AG04450 (cell line): ENCODE results near the gene INPPL1. TPM values are rescaled to one million over a fixed set of nuclear protein-coding genes. Genes with fewer than 3 reads are reported as not detected.

Experiments
- CTCF ChIA-PET: fragments of 300-600, 350-600 bp; formaldehyde crosslinking; extraction: SDS; loops from one replicate; lab custom pipeline; 2022; ENCODE audit warnings: antibody characterized with exemption, inconsistent platforms; lab: Charles Lee
- POLR2A ChIA-PET: fragments of 350-600 bp; formaldehyde crosslinking; extraction: SDS; loops from one replicate; lab custom pipeline; 2021; ENCODE audit warnings: antibody characterized with exemption, inconsistent platforms; lab: Yijun Ruan, JAX
- DNase-seq: peaks from one replicate; pipeline ENCODE4 v3.0.0-alpha.2; 2011; ENCODE audit warnings: low read depth, low spot score
- H3K27ac ChIP-seq: one replicate; pipeline ENCODE4 v1.5.1; 2012; ENCODE audit warnings: low read depth, low read length, control low read depth
- H3K27me3 ChIP-seq: one replicate; pipeline ENCODE4 v1.6.0; 2012; ENCODE audit warnings: low read length; ENCODE audit not compliant: control insufficient read depth, insufficient read depth
- H3K4me3 ChIP-seq: 2 replicates; pipeline ENCODE4 v1.5.1; 2011; ENCODE audit warnings: mild to moderate bottlenecking, low read depth, low read length, control low read depth
- H3K9me3 ChIP-seq: 2 replicates; pipeline ENCODE4 v1.5.1; 2012; ENCODE audit warnings: low read length; ENCODE audit not compliant: control insufficient read depth, insufficient read depth
- polyA plus RNA-seq: library from polyadenylated mRNA; depleted of rRNA; stranded (reverse); fragments of >200 nt; gene quantifications from 2 replicates; pipeline ENCODE4 v1.2.3, GENCODE V29; 2011
- TF ChIP-seq, protein P1 (sequence below): IDR thresholded peaks from 2 replicates; pipeline ENCODE4 v1.5.1; 2011; ENCODE audit warnings: low read depth, low read length, control low read depth, inconsistent platforms

INPPL1 gene
- polyA plus RNA-seq, 1 experiment = 79.8 TPM

DNA sequence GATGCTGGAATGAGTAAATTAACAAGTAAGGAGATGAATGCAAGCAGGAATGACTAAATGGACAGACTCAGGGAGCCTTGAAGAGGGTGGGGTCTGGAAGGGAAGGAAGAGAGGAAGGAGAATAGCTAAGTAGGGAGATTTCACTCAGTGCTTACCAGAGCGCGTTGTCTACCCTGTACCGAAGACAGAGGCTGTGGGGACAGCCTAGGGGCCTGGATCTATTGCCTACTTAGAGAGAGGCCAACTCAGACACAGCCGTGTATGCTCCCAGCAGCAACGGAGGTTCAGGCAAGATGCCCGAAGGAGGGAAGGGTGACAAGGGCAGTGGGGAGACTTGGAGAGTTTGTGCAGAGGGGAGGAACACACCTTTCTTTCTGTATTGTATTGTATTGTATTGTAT is 7.9 kb upstream of the INPPL1 start, which contains the start of gene FOLR2:
Gene FOLR2 (plus strand): TSS at position 157 of the 400 bp plus-strand sequence. CDS start 1,791 bp downstream, outside the sequence.
- no peak within 1 kb of the TSS for H3K4me3 ChIP-seq
- H3K27me3 ChIP-seq = peaks cover 30% of the 10 kb centered on the region
- TF ChIP-seq, protein P1, sequence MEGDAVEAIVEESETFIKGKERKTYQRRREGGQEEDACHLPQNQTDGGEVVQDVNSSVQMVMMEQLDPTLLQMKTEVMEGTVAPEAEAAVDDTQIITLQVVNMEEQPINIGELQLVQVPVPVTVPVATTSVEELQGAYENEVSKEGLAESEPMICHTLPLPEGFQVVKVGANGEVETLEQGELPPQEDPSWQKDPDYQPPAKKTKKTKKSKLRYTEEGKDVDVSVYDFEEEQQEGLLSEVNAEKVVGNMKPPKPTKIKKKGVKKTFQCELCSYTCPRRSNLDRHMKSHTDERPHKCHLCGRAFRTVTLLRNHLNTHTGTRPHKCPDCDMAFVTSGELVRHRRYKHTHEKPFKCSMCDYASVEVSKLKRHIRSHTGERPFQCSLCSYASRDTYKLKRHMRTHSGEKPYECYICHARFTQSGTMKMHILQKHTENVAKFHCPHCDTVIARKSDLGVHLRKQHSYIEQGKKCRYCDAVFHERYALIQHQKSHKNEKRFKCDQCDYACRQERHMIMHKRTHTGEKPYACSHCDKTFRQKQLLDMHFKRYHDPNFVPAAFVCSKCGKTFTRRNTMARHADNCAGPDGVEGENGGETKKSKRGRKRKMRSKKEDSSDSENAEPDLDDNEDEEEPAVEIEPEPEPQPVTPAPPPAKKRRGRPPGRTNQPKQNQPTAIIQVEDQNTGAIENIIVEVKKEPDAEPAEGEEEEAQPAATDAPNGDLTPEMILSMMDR = no peak
- POLR2A ChIA-PET = no interaction called here
- CTCF ChIA-PET = interaction anchor here (2.8 kb wide), 1 partner anchor 33 kb away, joined by 9 read pairs; no protein-coding TSS in a partner anchor
- H3K27ac ChIP-seq = no peak within 1 kb of the TSS
- no peaks in the 10 kb centered on the region for H3K9me3 ChIP-seq
- no peak for DNase-seq

DNA sequence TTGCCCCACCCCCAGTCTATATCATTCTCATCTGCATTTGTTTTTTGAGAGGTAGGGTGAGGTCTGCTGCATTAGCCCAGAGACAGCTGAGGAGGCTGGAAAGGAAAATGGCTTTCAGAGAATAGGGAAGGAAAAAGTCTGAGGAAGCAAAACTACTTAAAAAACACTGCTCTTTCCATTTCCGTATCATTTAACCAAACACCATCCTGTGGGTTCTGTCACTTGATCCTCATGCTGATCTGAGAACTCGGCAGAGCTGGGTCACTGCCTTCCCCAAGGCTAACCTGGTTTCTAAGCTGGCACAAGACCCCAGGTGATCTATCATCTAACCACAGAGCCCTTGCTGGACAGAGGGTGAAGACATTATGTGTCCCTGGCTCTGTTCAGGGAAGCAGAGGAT is 6.7 kb upstream of the INPPL1 start:
- no peak overlapping the region for H3K4me3 ChIP-seq
- ChIA-PET POLR2A (no interaction called here), CTCF (interaction anchor here (2.8 kb wide), 1 partner anchor 35 kb away, joined by 9 read pairs; no protein-coding TSS in a partner anchor)
- TF ChIP-seq, protein P1 = no peak
- peaks cover 27% of the 10 kb centered on the region for H3K27me3 ChIP-seq
- DNase-seq = no peak
- no peaks in the 10 kb centered on the region for H3K9me3 ChIP-seq
- no peak overlapping the region for H3K27ac ChIP-seq

DNA sequence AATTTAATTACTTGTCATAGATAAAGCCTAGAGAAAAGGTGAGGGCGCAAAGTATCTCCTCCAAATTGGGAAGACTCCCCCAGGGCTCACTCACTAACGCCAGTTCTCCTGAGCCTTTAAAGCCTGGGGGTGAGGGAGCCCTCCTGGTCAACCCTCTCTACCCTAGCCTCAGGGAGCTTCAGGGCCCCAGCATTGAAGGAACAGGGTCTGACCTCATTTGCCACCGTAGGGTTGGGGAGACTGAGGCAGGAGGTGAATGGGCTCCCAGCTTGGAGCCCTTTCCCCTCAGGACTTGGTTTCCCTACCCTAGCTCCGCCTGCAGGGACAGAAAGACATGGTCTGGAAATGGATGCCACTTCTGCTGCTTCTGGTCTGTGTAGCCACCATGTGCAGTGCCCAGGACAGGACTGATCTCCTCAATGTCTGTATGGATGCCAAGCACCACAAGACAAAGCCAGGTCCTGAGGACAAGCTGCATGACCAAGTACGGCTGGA is 6.3 kb upstream of the INPPL1 start:
- ChIA-PET POLR2A (no interaction called here), CTCF (interaction anchor here (2.8 kb wide), 1 partner anchor 35 kb away, joined by 9 read pairs; no protein-coding TSS in a partner anchor)
- H3K4me3 ChIP-seq = no peak overlapping the region
- H3K9me3 ChIP-seq = no peaks in the 10 kb centered on the region
- H3K27ac ChIP-seq = no peak overlapping the region
- DNase-seq = no peak
- peaks cover 27% of the 10 kb centered on the region for H3K27me3 ChIP-seq
- TF ChIP-seq, protein P1 = no peak

DNA sequence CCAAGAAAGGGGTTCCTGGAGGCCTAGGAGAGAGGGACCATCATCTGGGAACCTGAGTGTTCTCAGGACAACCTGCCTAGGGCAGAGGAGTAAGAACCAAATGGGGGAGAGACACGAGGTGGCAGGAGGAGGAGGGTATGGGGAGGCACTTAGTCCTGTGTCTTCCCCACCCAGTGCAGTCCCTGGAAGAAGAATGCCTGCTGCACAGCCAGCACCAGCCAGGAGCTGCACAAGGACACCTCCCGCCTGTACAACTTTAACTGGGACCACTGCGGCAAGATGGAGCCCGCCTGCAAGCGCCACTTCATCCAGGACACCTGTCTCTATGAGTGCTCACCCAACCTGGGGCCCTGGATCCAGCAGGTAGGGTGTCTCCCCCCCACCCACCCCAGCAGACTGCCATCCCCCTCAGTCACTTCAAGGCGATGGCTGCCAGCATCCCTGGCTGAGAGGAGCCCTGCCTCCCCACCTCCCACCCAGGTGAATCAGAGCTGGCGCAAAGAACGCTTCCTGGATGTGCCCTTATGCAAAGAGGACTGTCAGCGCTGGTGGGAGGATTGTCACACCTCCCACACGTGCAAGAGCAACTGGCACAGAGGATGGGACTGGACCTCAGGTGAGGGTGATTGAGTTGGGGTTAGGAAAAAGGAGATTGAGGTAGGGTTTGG is 3.7 kb upstream of the INPPL1 start:
- no peak overlapping the region for H3K4me3 ChIP-seq
- no peak overlapping the region for H3K27ac ChIP-seq
- ChIA-PET CTCF (no interaction called here), POLR2A (no interaction called here)
- no peaks in the 10 kb centered on the region for H3K9me3 ChIP-seq
- H3K27me3 ChIP-seq = peaks cover 23% of the 10 kb centered on the region
- DNase-seq = no peak
- TF ChIP-seq, protein P1 = no peak

DNA sequence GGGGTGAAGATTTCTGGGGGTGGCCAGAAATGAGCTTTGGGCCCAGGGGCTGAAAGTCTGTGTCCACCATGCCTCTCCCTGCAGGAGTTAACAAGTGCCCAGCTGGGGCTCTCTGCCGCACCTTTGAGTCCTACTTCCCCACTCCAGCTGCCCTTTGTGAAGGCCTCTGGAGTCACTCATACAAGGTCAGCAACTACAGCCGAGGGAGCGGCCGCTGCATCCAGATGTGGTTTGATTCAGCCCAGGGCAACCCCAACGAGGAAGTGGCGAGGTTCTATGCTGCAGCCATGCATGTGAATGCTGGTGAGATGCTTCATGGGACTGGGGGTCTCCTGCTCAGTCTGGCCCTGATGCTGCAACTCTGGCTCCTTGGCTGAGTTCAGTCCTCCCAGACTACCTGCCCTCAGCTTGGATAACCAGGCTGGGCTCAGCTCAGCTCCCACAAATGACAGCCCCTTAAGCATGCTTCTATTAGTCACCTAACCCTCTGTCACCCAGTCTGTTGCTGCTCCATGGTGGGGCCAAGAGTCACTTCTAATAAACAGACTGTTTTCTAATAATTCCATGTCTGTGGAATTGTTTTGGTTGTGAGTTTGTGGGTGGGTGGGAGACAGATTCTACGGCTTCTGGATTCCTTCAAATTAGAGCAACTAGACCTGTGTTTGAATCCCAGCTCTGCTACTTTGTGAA is 3.0 kb upstream of the INPPL1 start:
- no peak for DNase-seq
- Histone ChIP-seq H3K27me3 (peaks cover 18% of the 10 kb centered on the region), H3K27ac (no peak overlapping the region), H3K9me3 (no peaks in the 10 kb centered on the region), H3K4me3 (no peak overlapping the region)
- POLR2A ChIA-PET = no interaction called here
- TF ChIP-seq, protein P1 = no peak
- CTCF ChIA-PET = interaction anchor here (0.7 kb wide), 1 partner anchor 38 kb away, joined by 5 read pairs; no protein-coding TSS in a partner anchor
